Posterior vena cava (tissue), 2 donors: Measurements from ENCODE around the gene VWA1. TPM values are rescaled to one million over a fixed set of nuclear protein-coding genes. Genes with fewer than 3 reads are reported as not detected.

Experiments
- total RNA-seq, 2 donors: library from RNA; stranded (reverse); fragmentation: NEBNext Ultra II Directional; extraction: Animal tissue kit (Norgen Biotek cat#: 25700); gene quantifications; one replicate each; pipeline ENCODE4 v1.2.1, GENCODE V29; 2021
- donor health status: DM: yes; HTN: yes; CAD: no.
- donor health status: DM: yes; HTN: yes; CAD: no.

Gene VWA1
- total RNA-seq, 2 donors from 2014 or later = 59.8 to 67.7 TPM

Other genes starting within 250 kb of the VWA1 start
- gene TNFRSF18, start 229.1 kb upstream of the VWA1 start, total RNA-seq = under 1 TPM; 0.33 to 0.93 TPM
- gene TNFRSF4, start 221.5 kb upstream of the VWA1 start, total RNA-seq = 1 to 10 TPM; 2.0 to 2.8 TPM
- 100 to 1,000 TPM; 121 to 151 TPM for gene SDF4, start 203.7 kb upstream of the VWA1 start, total RNA-seq
- 10 to 100 TPM in 1 of 2 donors, 1 to 10 TPM in 1; 9.9 to 10.3 TPM for gene B3GALT6, start 203.5 kb upstream of the VWA1 start, total RNA-seq
- 1 to 10 TPM; 1.9 to 4.1 TPM for gene C1QTNF12, start 189.0 kb upstream of the VWA1 start, total RNA-seq
- 10 to 100 TPM; 29.0 to 32.0 TPM for gene UBE2J2, start 161.8 kb upstream of the VWA1 start, total RNA-seq
- 1 to 10 TPM; 1.8 to 6.1 TPM for gene SCNN1D, start 155.3 kb upstream of the VWA1 start, total RNA-seq
- 10 to 100 TPM; 40.9 to 50.9 TPM for gene ACAP3, start 127.8 kb upstream of the VWA1 start, total RNA-seq
- 10 to 100 TPM in 1 of 2 donors, 1 to 10 TPM in 1; 8.3 to 10.5 TPM for gene PUSL1, start 127.1 kb upstream of the VWA1 start, total RNA-seq
- 10 to 100 TPM; 61.8 to 65.6 TPM for gene INTS11, start 111.0 kb upstream of the VWA1 start, total RNA-seq
- gene CPTP, start 110.9 kb upstream of the VWA1 start, total RNA-seq = 10 to 100 TPM; 11.6 to 14.1 TPM
- gene TAS1R3, start 104.4 kb upstream of the VWA1 start, total RNA-seq = under 1 TPM in 1 of 2 donors, not detected in 1; 0.09 TPM
- 10 to 100 TPM; 45.9 to 61.9 TPM for gene DVL1, start 86.3 kb upstream of the VWA1 start, total RNA-seq
- gene MXRA8, start 77.1 kb upstream of the VWA1 start, total RNA-seq = 100 to 1,000 TPM; 104 to 174 TPM
- gene AURKAIP1, start 60.5 kb upstream of the VWA1 start, total RNA-seq = 10 to 100 TPM; 70.9 to 78.8 TPM
- 100 to 1,000 TPM; 102 to 109 TPM for gene CCNL2, start 36.4 kb upstream of the VWA1 start, total RNA-seq
- 10 to 100 TPM; 69.7 to 75.0 TPM for gene MRPL20, start 28.4 kb upstream of the VWA1 start, total RNA-seq
- gene ANKRD65, start 14.4 kb upstream of the VWA1 start, total RNA-seq = 1 to 10 TPM; 2.4 to 7.4 TPM
- gene ATAD3C, start 14.0 kb downstream of the VWA1 start, total RNA-seq = under 1 TPM; 0.14 to 0.83 TPM
- 10 to 100 TPM in 1 of 2 donors, 1 to 10 TPM in 1; 8.5 to 13.1 TPM for gene ATAD3B, start 36.1 kb downstream of the VWA1 start, total RNA-seq
- gene ATAD3A, start 76.5 kb downstream of the VWA1 start, total RNA-seq = 10 to 100 TPM; 12.2 to 14.2 TPM
- 1 to 10 TPM; 3.9 to 7.8 TPM for gene TMEM240, start 104.9 kb downstream of the VWA1 start, total RNA-seq
- gene SSU72, start 139.2 kb downstream of the VWA1 start, total RNA-seq = 10 to 100 TPM; 60.7 to 66.0 TPM
- gene FNDC10, start 164.4 kb downstream of the VWA1 start, total RNA-seq = 1 to 10 TPM; 1.2 to 3.6 TPM
- gene MIB2, start 179.8 kb downstream of the VWA1 start, total RNA-seq = 10 to 100 TPM; 29.4 to 35.9 TPM
- gene MMP23B, start 196.5 kb downstream of the VWA1 start, total RNA-seq = 10 to 100 TPM; 36.1 to 78.5 TPM
- gene CDK11B, start 223.3 kb downstream of the VWA1 start, total RNA-seq = 10 to 100 TPM; 19.4 to 24.3 TPM